Stimulated activated CD8-positive, alpha-beta memory T cell treated with anti-CD3 and anti-CD28 coated beads, Interleukin-2, amount 100 ng/mL, for 1 hour (primary cell): Measurements from ENCODE around the gene ADGRG3.

Source experiments
- DNase-seq, 2 donors: peaks; one replicate each; pipeline ENCODE4 v3.0.0-alpha.2; 2020; ENCODE audit warnings: low read depth in 2 of 2

Gene ADGRG3

GRCh38 chr16:57681950-57682728, 14.0 kb downstream of the ADGRG3 start:
- no peak for DNase-seq

DNA sequence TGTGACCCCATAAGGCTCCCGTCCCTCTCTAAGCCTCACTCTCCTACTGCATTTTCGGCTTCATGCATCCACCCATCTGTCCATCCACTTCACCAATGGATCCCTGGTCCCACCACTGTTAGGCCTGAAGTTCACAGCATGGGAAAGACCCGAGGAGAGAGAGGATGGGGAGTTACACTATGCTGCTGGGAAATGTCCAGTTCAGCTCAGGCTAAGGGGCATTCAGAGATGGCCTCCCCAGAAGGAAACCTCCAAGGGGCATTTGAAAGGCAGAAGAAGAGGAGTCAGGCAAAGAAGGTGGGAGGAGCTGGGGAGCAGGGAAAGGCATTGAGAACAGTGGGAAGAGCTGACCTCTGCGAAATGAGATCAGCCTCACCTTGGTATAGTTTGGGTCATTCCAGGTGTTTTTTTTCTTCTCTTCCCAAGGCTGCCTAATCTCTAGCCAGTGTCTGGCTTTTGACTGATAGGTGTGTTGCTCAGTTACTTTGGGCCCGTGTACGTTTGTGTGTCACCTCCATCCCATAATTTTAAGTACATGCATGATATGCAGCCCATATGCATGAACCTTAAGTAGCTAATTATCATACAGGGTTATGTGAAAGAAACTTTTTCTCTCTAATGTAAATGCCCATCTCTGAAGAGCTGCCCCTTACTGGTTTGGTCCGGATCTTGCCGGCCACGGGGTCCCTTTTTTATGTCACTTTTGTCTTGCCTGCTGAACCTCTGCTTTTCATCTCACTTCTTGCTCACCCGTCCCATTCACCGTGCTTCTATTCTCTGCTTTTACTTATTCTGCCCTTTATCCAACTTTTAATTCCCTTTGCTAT, 14.9 kb downstream of the ADGRG3 start:
- no peak for DNase-seq

GRCh38 chr16:57683636-57684545, 15.8 kb downstream of the ADGRG3 start:
- DNase-seq, result no peak

GRCh38 chr16:57684626-57685358, 16.7 kb downstream of the ADGRG3 start:
- DNase-seq, result no peak

DNA sequence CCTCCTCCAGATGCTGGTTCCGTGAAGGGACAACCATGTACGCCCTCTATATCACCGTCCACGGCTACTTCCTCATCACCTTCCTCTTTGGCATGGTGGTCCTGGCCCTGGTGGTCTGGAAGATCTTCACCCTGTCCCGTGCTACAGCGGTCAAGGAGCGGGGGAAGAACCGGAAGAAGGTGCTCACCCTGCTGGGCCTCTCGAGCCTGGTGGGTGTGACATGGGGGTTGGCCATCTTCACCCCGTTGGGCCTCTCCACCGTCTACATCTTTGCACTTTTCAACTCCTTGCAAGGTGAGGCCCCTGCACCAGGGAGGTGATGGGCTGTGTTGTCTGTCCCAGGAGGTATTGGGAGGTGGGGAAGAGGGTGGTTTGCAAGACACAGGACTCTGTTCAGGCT, 17.5 kb downstream of the ADGRG3 start:
- no peak for DNase-seq

DNA sequence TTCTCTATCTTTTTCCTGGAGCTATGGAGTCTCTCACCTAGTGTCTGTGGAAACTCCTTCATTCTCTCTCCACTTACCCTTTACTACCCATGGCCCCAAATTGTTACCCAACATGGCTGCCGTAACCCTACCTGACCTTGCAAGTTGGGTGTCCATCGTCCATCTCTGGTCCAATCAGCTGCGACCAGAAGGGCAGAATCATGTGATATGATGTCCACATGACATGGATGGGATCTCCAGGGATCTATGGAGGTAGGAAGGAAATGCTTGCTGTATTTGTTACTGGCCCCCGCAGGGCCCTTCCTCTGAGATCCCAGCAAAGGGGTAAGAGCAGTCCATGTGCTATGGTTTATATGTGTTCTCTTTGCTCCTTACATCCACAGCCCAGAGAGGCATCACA, 18.5 kb downstream of the ADGRG3 start:
- no peak for DNase-seq

DNA sequence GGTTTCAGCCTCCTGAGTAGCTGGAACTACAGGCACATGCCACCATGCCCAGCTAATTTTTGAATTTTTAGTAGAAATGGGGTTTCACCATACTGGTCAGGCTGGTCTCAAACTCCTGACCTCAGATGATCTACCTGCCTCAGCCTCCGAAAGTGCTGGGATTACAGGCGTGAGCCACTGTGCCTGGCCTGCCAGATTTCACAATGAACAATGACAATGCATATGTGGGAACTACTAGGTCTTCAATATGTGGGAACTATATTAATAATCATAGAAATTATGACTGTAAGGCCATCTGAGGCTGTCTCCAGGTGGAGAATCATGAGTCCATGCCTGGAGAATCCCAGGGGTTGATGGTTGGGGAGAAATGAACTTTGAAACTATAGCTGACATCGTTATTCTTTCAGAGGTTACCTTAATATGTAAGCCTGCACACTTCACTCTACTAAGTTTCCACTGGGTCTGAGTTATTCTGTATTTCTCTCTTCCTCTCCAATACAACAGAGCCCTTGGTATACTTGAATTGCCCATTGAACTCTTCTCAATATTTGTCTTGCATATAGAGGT, 19.3 kb downstream of the ADGRG3 start:
- no peak for DNase-seq

DNA sequence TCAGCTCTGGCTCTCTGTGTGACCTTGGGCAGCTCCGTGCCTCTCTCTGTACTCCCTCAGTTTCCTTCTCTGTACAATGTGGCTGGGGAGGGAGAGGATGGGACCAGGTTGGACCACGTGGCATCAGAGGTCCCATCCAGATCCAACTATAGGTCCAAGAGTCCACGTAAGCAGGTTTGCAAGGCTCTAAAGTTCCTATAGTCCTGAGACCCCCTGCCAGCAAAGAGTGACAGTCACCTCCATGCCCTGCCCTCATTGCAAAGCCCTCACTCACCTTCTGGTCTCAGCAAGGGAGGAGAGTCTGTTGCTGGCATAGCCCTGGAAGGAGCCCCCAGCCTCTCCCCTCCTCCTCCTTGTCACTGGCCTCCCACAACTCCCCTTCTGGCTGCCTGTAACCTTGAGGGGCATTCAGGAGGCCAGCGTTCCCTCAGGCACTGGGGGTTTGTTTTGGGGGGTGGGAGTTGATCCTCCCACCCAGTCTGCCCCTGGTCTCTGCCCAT, 20.4 kb downstream of the ADGRG3 start:
- DNase-seq, result no peak

- no peak for DNase-seq
Measured at GRCh38 chr16:57688987-57689761, 21.1 kb downstream of the ADGRG3 start.

DNA sequence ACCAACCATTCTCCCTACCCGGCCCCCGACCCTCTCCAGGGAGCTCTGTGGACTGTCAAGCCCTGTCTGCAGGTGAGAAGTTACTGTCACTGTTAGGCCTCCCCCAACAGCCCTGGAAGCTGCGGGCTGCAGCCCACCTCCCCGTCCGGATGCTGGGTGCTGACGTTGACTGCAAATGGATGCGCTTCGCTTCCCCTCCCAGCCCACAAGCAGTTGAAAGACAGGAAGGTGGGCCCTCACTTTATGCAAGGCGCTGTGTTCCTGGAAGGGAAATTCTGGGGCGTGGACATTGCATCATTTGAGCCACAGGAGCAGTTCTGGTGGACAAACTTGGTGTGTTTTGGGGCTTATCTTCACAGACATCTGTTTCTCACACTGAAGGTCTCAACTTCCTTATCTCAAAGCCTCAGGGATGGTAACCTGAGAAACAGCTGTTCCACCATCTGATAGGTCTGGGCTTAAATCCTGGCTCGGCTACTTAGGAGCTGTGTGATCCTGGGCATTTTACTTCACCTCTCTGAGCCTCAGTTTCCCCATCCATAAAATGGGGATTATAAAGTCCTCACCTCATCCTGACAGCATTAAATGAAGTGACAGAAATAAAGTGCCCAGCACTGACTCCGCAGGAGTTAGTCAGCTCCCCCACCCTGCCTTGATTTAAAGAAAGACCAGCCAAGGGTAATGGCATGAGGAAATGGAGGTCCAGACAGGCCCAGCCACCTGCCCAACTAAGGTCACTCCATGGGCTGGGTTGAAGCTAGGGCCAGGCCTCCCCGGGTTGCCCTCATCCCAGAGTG, 21.9 kb downstream of the ADGRG3 start:
- peak in 1 of 2 donors; percentile 9 for DNase-seq

GRCh38 chr16:57690782-57691471, 22.8 kb downstream of the ADGRG3 start:
- no peak for DNase-seq

DNA sequence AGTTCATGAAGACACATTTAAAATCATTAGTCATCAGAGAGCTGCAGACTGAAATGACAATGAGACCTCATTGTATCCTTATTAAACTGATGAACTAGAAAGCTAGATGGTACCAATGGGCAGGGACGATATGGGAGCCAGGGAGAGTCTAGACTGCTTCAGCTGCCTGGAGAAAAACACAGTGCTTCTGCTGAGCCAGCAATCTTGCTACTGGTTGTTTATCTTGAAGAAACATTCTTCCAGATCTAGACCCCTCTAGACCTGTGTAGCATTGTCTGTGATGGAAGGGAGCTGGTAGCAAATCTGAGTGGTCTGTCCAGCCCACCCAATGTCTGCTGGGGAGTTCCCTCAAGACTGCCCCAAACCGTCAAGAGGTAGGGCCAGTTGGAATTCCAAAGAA, 24.5 kb downstream of the ADGRG3 start:
- no peak for DNase-seq

GRCh38 chr16:57693550-57693949, 25.4 kb downstream of the ADGRG3 start:
- no peak for DNase-seq

DNA sequence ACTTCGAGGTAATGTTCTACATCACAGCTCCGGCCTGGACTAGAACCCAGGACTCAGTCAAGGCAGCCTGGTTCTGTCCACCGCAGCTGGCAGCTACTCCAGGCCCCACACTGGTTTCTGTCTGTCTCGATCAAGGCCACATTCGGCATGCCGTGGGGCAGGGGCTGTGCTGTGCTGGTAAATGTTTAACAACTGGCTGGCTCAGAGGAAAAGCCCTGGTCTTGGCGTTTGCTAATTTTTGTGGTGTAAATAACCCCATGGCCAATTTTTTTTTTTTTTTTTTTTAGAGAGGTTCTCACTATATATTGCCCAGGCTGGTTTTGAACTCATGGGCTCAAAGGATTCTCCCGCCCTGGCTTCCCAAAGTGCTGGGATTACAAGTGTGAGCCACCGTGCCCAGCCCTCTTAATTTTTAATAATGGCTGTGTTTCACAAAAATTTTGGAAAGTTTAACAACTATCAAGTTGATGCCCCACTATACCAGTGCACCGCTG, 26.2 kb downstream of the ADGRG3 start:
- no peak for DNase-seq

- no peak for DNase-seq
Measured at GRCh38 chr16:57694725-57695679, 26.9 kb downstream of the ADGRG3 start, which contains the start of gene DRC7. Gene DRC7 (plus strand): TSS chr16:57694806. CDS start chr16:57697950, 3,144 bp downstream.

GRCh38 chr16:57695680-57696069, 27.6 kb downstream of the ADGRG3 start:
- DNase-seq, result no peak

- DNase-seq, result no peak
Measured at GRCh38 chr16:57696240-57696639, 28.1 kb downstream of the ADGRG3 start.
